HG03575 (cell line): ENCODE data around the gene COPS3.

ENCODE experiments used
- ATAC-seq: cut with Tn5 transposase; IDR thresholded peaks from one replicate; pipeline ENCODE4 v1.9.1; 2021; ENCODE audit not compliant: unreplicated experiment, insufficient number of reproducible peaks, low FRiP score; ENCODE audit errors: extremely low read depth

The COPS3 gene

GRCh38 chr17:17280613-17281549 is at the start of gene COPS3:
TSS of gene COPS3 (minus strand) at chr17:17281246. CDS start at chr17:17281186, 60 bp downstream.
- peak; percentile 66 for ATAC-seq

GRCh38 chr17:17328251-17328650 is 47.2 kb upstream of the COPS3 start:
- no peak for ATAC-seq

GRCh38 chr17:17326275-17326875 is 45.3 kb upstream of the COPS3 start:
- ATAC-seq: no peak

- ATAC-seq: no peak
Measured at GRCh38 chr17:17325816-17326215, 44.8 kb upstream of the COPS3 start.

- ATAC-seq: no peak
Measured at GRCh38 chr17:17325228-17325627, 44.2 kb upstream of the COPS3 start.

- no peak for ATAC-seq
Measured at GRCh38 chr17:17324616-17325015, 43.6 kb upstream of the COPS3 start.

GRCh38 chr17:17322516-17323510 is 41.8 kb upstream of the COPS3 start:
- ATAC-seq: no peak

- no peak for ATAC-seq
Measured at GRCh38 chr17:17321356-17322025, 40.4 kb upstream of the COPS3 start.

GRCh38 chr17:17320911-17321220 is 39.8 kb upstream of the COPS3 start:
- ATAC-seq: no peak

GRCh38 chr17:17320188-17320910 is 39.3 kb upstream of the COPS3 start:
- no peak for ATAC-seq

- ATAC-seq: no peak
Measured at GRCh38 chr17:17315142-17315821, 34.2 kb upstream of the COPS3 start.

GRCh38 chr17:17314501-17315071 is 33.5 kb upstream of the COPS3 start:
- ATAC-seq: no peak

GRCh38 chr17:17313350-17313991 is 32.4 kb upstream of the COPS3 start:
- no peak for ATAC-seq

GRCh38 chr17:17309356-17309755 is 28.3 kb upstream of the COPS3 start:
- ATAC-seq: no peak

- ATAC-seq: peak; percentile 55
Measured at GRCh38 chr17:17305281-17305801, 24.3 kb upstream of the COPS3 start.

- no peak for ATAC-seq
Measured at GRCh38 chr17:17304521-17304985, 23.5 kb upstream of the COPS3 start.
